ENCODE results near the gene XRRA1.

- TF ChIP-seq CTCF (conservative IDR thresholded peaks at IDR 0.05; ENCODE audit: low read length) (no peak), EZH2phosphoT487 (IDR thresholded peaks at IDR 0.05; ENCODE audit: borderline replicate concordance) (no peak)
Measured at GRCh38 chr11:74950374-74950969, 1.6 kb upstream of the XRRA1 start.
